Smooth muscle cell (in vitro differentiated cells): ENCODE measurements around the gene FBXL7. TPM values are rescaled to one million over a fixed set of nuclear protein-coding genes. Genes with fewer than 3 reads are reported as not detected.

Source experiments
- DNase-seq: peaks from one replicate; lab custom pipeline; 2025; ENCODE audit not compliant: unreplicated experiment; lab: John Stamatoyannopoulos, UW
- H2AFZ ChIP-seq: fragments of 200-600 bp; sonication (generic); 2 replicates; pipeline ENCODE4 v1.6.0; 2016; ENCODE audit warnings: antibody characterized with exemption, low read depth, mild to moderate bottlenecking
- H3F3A ChIP-seq: fragments of 200-600 bp; sonication (generic); 2 replicates; pipeline ENCODE4 v1.6.0; 2017; ENCODE audit warnings: antibody characterized with exemption, low read depth
- H3K27ac ChIP-seq: fragments of 200-600 bp; sonication (generic); 2 replicates; pipeline ENCODE4 v1.5.1; 2016; ENCODE audit warnings: low read depth, mild to moderate bottlenecking
- H3K27me3 ChIP-seq: fragments of 200-600 bp; sonication (generic); 2 replicates; pipeline ENCODE4 v1.6.1; 2016; ENCODE audit warnings: low read depth, mild to moderate bottlenecking
- H3K36me3 ChIP-seq: fragments of 200-600 bp; sonication (generic); 2 replicates; pipeline ENCODE4 v1.5.1; 2016; ENCODE audit warnings: low read depth
- H3K4me1 ChIP-seq: fragments of 200-600 bp; sonication (generic); 2 replicates; pipeline ENCODE4 v1.5.1; 2016; ENCODE audit warnings: low read depth
- H3K4me2 ChIP-seq: fragments of 200-600 bp; sonication (generic); 2 replicates; pipeline ENCODE4 v1.6.0; 2016; ENCODE audit warnings: mild to moderate bottlenecking
- H3K4me3 ChIP-seq: fragments of 200-600 bp; sonication (generic); 2 replicates; pipeline ENCODE4 v1.5.1; 2016; ENCODE audit warnings: mild to moderate bottlenecking
- H3K79me2 ChIP-seq: fragments of 200-600 bp; sonication (generic); 2 replicates; pipeline ENCODE4 v1.6.0; 2016; ENCODE audit warnings: low read depth, mild to moderate bottlenecking
- H3K9ac ChIP-seq: fragments of 200-600 bp; sonication (generic); 2 replicates; pipeline ENCODE4 v1.6.0; 2016; ENCODE audit warnings: low read depth
- H3K9me3 ChIP-seq: fragments of 200-600 bp; sonication (generic); replicated peaks from 2 replicates; pipeline ENCODE4 v1.5.1; 2016; ENCODE audit warnings: low read depth
- H4K20me1 ChIP-seq: fragments of 200-600 bp; sonication (generic); 2 replicates; pipeline ENCODE4 v1.6.0; 2016; ENCODE audit warnings: low read depth
- WGBS: methylation state at CpG from one replicate; pipeline ENCODE4 v1.1.7; 2016; ENCODE audit warnings: low lambda C conversion rate; 5-methylcytosine and 5-hydroxymethylcytosine counted together
- polyA plus RNA-seq: library from polyadenylated mRNA; unstranded; fragments of >200 nt; fragmentation: Nextera tagmentation; extraction: Ambion mirVana; gene quantifications from 2 replicates; pipeline ENCODE4 v1.2.1, GENCODE V29; 2016
- total RNA-seq: library from RNA; depleted of rRNA; stranded (reverse); fragments of >200 nt; gene quantifications from 2 replicates; pipeline ENCODE4 v1.2.3, GENCODE V29; 2014
- TF ChIP-seq, protein P1 (sequence below): fragments of 200-600 bp; sonication (generic); IDR thresholded peaks from 2 replicates; pipeline ENCODE4 v1.5.1; 2017; ENCODE audit warnings: borderline replicate concordance, mild to moderate bottlenecking, antibody characterized with exemption; ENCODE audit not compliant: insufficient read depth, poor library complexity, severe bottlenecking

The FBXL7 gene
- total and polyA plus RNA-seq, 2 experiments from 2014 or later, result 20.2 to 21.0 TPM

DNA sequence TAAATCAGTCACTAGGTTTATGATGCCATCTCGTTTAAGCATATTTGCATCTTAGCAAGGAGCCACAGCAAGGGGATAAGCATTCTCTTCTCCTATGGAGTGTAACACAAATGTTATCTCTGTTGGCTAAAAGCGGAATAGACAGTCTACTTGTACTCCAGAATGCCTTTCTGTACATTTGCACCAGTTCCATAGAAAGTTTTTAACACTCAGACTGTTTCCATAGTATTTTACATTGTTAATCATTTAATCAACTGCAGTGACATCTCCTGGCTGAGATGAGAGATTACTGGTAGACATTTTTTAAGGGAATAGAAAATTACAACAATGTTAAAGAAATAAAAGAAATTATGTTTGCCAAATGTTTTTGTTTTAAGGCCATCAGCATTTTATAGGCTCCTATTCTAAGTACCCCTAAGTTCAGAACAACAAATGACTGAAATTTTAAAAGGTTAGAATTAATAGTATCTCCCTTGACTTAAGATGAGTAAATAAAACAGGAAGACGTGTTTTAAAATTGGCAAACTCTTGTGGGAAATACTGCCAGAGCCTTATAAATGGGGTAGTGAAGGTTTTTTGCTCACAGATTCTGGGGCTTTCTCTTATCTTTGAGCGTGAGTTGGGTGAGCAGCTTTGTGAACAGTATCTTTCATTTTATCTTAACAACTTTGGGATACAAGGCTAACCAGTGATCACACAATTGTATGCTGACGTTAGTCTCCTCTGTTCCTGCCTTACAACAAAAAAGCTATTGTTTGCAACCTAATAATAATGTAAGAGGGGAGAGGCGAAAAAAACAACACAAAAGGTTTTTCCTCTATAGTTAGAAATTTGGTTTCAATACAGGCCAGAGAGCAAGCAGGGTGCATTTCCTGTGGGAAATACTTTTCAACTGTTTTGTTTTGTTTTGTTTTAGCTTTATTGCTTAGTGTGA lies 294.3 kb downstream of the FBXL7 start:
- no peak overlapping the region for H2AFZ ChIP-seq
- H3K9me3 ChIP-seq, result no peaks in the 10 kb centered on the region
- H3F3A ChIP-seq, result no peaks in the 10 kb centered on the region
- H3K4me2 ChIP-seq, result peak overlapping the region; percentile 18
- peaks cover 11% of the 10 kb centered on the region for H3K4me1 ChIP-seq
- H3K36me3 ChIP-seq, result no peaks in the 10 kb centered on the region
- no peaks in the 10 kb centered on the region for H3K79me2 ChIP-seq
- H3K4me3 ChIP-seq, result no peak overlapping the region
- H3K27ac ChIP-seq, result no peak overlapping the region
- H3K9ac ChIP-seq, result no peak overlapping the region
- H3K27me3 ChIP-seq, result no peaks in the 10 kb centered on the region
- DNase-seq, result no peak
- WGBS, result 53% methylated on average over 6 of the region's 6 CpGs
- TF ChIP-seq, protein P1, sequence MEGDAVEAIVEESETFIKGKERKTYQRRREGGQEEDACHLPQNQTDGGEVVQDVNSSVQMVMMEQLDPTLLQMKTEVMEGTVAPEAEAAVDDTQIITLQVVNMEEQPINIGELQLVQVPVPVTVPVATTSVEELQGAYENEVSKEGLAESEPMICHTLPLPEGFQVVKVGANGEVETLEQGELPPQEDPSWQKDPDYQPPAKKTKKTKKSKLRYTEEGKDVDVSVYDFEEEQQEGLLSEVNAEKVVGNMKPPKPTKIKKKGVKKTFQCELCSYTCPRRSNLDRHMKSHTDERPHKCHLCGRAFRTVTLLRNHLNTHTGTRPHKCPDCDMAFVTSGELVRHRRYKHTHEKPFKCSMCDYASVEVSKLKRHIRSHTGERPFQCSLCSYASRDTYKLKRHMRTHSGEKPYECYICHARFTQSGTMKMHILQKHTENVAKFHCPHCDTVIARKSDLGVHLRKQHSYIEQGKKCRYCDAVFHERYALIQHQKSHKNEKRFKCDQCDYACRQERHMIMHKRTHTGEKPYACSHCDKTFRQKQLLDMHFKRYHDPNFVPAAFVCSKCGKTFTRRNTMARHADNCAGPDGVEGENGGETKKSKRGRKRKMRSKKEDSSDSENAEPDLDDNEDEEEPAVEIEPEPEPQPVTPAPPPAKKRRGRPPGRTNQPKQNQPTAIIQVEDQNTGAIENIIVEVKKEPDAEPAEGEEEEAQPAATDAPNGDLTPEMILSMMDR, result peak; percentile 33
- H4K20me1 ChIP-seq, result peaks cover 93% of the 10 kb centered on the region

DNA sequence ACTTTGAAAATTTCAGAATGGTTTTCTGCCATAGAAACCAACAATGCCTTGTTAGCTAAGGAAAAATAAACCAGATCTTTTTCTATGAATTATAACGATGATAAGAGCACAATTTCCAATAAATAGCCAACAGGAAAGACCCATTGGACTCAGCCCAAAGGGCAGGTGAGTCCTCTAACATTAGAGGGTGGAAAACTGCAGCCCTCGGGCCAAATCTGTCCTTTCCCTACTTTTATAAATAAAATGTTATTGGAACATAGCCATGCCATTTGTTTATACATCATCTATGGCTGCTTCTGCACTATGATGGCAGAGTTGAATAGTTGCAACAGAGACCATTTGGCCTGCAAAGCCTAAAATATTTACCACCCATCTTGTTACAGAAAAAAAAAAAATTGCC lies 296.1 kb downstream of the FBXL7 start:
- H3K4me1 ChIP-seq, result peaks cover 11% of the 10 kb centered on the region
- H3K27ac ChIP-seq, result no peak overlapping the region
- H3K9me3 ChIP-seq, result no peaks in the 10 kb centered on the region
- no peaks in the 10 kb centered on the region for H3F3A ChIP-seq
- no peak overlapping the region for H2AFZ ChIP-seq
- no peak overlapping the region for H3K4me3 ChIP-seq
- TF ChIP-seq, protein P1, result no peak
- H3K79me2 ChIP-seq, result no peaks in the 10 kb centered on the region
- H4K20me1 ChIP-seq, result peaks cover 79% of the 10 kb centered on the region
- H3K4me2 ChIP-seq, result no peak overlapping the region
- no peaks in the 10 kb centered on the region for H3K27me3 ChIP-seq
- DNase-seq, result no peak
- H3K36me3 ChIP-seq, result no peaks in the 10 kb centered on the region
- 92% methylated on average over 2 of the region's 2 CpGs for WGBS
- H3K9ac ChIP-seq, result no peak overlapping the region

DNA sequence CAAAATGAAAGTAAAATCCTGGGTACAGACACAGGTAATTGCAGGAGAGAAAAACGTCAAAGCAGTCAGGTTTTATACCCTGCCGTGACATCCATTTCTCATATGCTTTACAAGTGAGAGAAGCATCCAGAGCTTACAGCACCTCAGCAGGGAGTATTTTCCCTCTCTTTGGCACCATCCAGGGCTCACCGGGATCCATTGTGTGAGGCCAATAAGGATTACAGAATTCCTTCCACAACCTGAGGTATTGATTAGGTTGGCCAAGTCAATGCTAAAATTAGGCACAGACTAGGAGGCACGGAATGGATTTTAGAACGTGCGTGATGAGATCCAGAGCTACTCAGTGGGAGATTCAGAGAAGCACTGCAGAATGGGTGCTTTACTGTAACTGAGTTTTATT lies 296.6 kb downstream of the FBXL7 start:
- Histone ChIP-seq H4K20me1 (peaks cover 75% of the 10 kb centered on the region), H3K27me3 (no peaks in the 10 kb centered on the region), H3K4me3 (no peak overlapping the region), H2AFZ (no peak overlapping the region), H3F3A (no peaks in the 10 kb centered on the region), H3K4me1 (peaks cover 11% of the 10 kb centered on the region), H3K36me3 (no peaks in the 10 kb centered on the region), H3K27ac (no peak overlapping the region), H3K79me2 (no peaks in the 10 kb centered on the region), H3K4me2 (no peak overlapping the region), H3K9me3 (no peaks in the 10 kb centered on the region), H3K9ac (no peak overlapping the region)
- WGBS, result 91% methylated on average over 6 of the region's 6 CpGs
- TF ChIP-seq, protein P1, result no peak
- no peak for DNase-seq

DNA sequence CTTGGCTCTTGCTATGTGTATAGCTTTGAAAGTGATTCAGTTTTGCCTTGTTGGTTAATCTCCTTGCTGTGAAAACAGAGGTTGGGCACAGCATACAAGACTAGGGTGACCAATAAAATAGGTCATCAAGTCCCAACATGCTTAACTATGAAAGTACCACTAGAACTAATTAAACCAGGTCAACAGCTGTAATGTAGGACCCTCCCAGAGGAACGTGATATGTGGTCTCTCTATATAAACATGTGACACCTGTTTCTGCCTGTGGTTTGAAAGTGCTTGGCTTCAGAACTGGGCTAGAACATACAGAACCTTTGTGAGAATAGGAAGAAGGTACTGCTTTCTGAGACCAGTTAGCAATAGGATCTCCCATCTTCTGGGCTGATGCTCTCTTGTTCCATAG lies 297.1 kb downstream of the FBXL7 start:
- Histone ChIP-seq H3K79me2 (no peaks in the 10 kb centered on the region), H3K27me3 (no peaks in the 10 kb centered on the region), H4K20me1 (peaks cover 69% of the 10 kb centered on the region), H3K9me3 (no peaks in the 10 kb centered on the region), H3K36me3 (no peaks in the 10 kb centered on the region), H3K4me1 (peaks cover 11% of the 10 kb centered on the region), H3K27ac (no peak overlapping the region), H3K4me3 (no peak overlapping the region), H3F3A (no peaks in the 10 kb centered on the region), H3K4me2 (no peak overlapping the region), H2AFZ (no peak overlapping the region), H3K9ac (no peak overlapping the region)
- 90% methylated on average over 1 of the region's 1 CpG for WGBS
- TF ChIP-seq, protein P1, result no peak
- no peak for DNase-seq
